Sigmoid colon (tissue), 7 donors: ENCODE data around the gene PTPN14. TPM values are rescaled to one million over a fixed set of nuclear protein-coding genes. Genes with fewer than 3 reads are reported as not detected.

Experiments used
- DNase-seq: peaks from one replicate; pipeline ENCODE4 v3.0.0-alpha.2; 2019
- H3K27ac ChIP-seq, 4 donors: fragments of 200-600 bp; sonication (generic); one replicate each; pipeline ENCODE4 v1.5.1; 2016 to 2019; ENCODE audit warnings: mild to moderate bottlenecking in 1 of 4
- H3K27me3 ChIP-seq, 3 donors: fragments of 200-600 bp; sonication (generic); one replicate each; pipeline ENCODE4 v1.5.1; 2019; ENCODE audit warnings: mild to moderate bottlenecking in 1 of 3
- H3K36me3 ChIP-seq, 4 donors: fragments of 200-600 bp; sonication (generic); one replicate each; pipeline ENCODE4 v1.5.1; 2016 to 2019
- H3K4me1 ChIP-seq, 4 donors: fragments of 200-600 bp; sonication (generic); one replicate each; pipeline ENCODE4 v1.5.1; 2017 to 2019
- H3K4me3 ChIP-seq, 4 donors: fragments of 200-600 bp; sonication (generic); one replicate each; pipeline ENCODE4 v1.5.1; 2017 to 2019; ENCODE audit warnings: mild to moderate bottlenecking in 2 of 4, moderate library complexity in 1 of 4
- H3K9me3 ChIP-seq, 4 donors: fragments of 200-600 bp in 3 of 4; sonication (generic) in 3 of 4; one replicate each; pipeline versions ENCODE4 v1.5.1 to v1.6.1; 2013 to 2019
- CTCF ChIP-seq, 4 experiments: fragments of 450-650 bp in 3 of 4; fragments of 200-600 bp in 1 of 4; IDR thresholded peaks; one replicate each; pipeline ENCODE4 v1.5.1; 2016 to 2019; ENCODE audit warnings: antibody characterized with exemption in 4 of 4, mild to moderate bottlenecking in 3 of 4, moderate library complexity in 2 of 4
- EP300 ChIP-seq, 4 donors: sonication (generic); formaldehyde crosslinking; IDR thresholded peaks; one replicate each; pipeline ENCODE4 v1.6.1; 2017; ENCODE audit warnings: antibody characterized with exemption in 4 of 4
- POLR2A ChIP-seq, 2 donors: fragments of 450-650 bp; IDR thresholded peaks; one replicate each; pipeline ENCODE4 v1.6.1; 2016; ENCODE audit warnings: antibody characterized with exemption in 2 of 2, mild to moderate bottlenecking in 2 of 2, moderate library complexity in 2 of 2
- POLR2AphosphoS5 ChIP-seq, 4 donors: sonication (generic); formaldehyde crosslinking; IDR thresholded peaks; one replicate each; pipeline ENCODE4 v1.6.1; 2017; ENCODE audit warnings: antibody characterized with exemption in 4 of 4
- WGBS, 2 donors: extraction: QIAGEN DNeasy Blood & Tissue Kit; methylation state at CpG; one replicate each; pipeline ENCODE4 v1.1.7; 2013; 5-methylcytosine and 5-hydroxymethylcytosine counted together
- intact Hi-C: fragments of 100-400 bp; cut with DNase I; formaldehyde crosslinking; loops from one replicate; pipeline ENCODE4 v1.15.1; 2023
- polyA plus RNA-seq, 3 donors: library from polyadenylated mRNA; stranded (reverse); fragments of 200-250 nt; gene quantifications; one replicate each; pipeline ENCODE4 v1.2.3, GENCODE V29; 2013
- total RNA-seq, 4 donors: library from RNA; depleted of rRNA; stranded (reverse); fragments of >200 nt; gene quantifications; one replicate each; pipeline ENCODE4 v1.1.0, GENCODE V29; 2016
- donor health status: healthy with polysubstance abuse.
- donor health status: Bipolar disorder and iron deficiency.
- donor health status: healthy.

The PTPN14 gene
- total and polyA plus RNA-seq, 7 donors, result 0.46 to 35.5 (median 20.1) TPM

GRCh38 chr1:214377485-214377884 lies 173.9 kb downstream of the PTPN14 start:
- H3K27ac ChIP-seq, result peak overlapping the region in 2 of 4 donors; percentile 18 to 69
- H3K27me3 ChIP-seq, result no peaks in the 10 kb centered on the region
- no peak for TF ChIP-seq POLR2AphosphoS5 (IDR thresholded peaks at IDR 0.05)
- no peak overlapping the region for H3K4me3 ChIP-seq
- no peak for DNase-seq
- peaks cover 0 to 32% (median 1%) of the 10 kb centered on the region in 4 donors for H3K36me3 ChIP-seq
- intact Hi-C loops, result no loop called here
- H3K4me1 ChIP-seq, result peaks cover 0 to 37% (median 12%) of the 10 kb centered on the region in 4 donors
- 88 to 95% methylated on average over 2 of the region's 2 CpGs for WGBS, 2 donors
- H3K9me3 ChIP-seq, result no peaks in the 10 kb centered on the region

GRCh38 chr1:214372092-214372491 lies 179.3 kb downstream of the PTPN14 start:
- TF ChIP-seq CTCF (IDR thresholded peaks at IDR 0.05), result no peak
- no peak for TF ChIP-seq POLR2AphosphoS5 (IDR thresholded peaks at IDR 0.05)
- no peak for TF ChIP-seq EP300 (IDR thresholded peaks at IDR 0.05)
- no peak for TF ChIP-seq POLR2A (IDR thresholded peaks at IDR 0.05)
- Histone ChIP-seq H3K4me3 (no peak overlapping the region), H3K9me3 (no peaks in the 10 kb centered on the region), H3K4me1 (peaks cover 0 to 13% (median 6%) of the 10 kb centered on the region in 4 donors), H3K27ac (no peak overlapping the region), H3K27me3 (no peaks in the 10 kb centered on the region), H3K36me3 (peaks cover 0 to 59% (median 12%) of the 10 kb centered on the region in 4 donors)
- intact Hi-C loops, result no loop called here
- WGBS, 2 donors, result 73 to 75% methylated on average over 5 of the region's 5 CpGs
- no peak for DNase-seq

- intact Hi-C loops, result no loop called here
- no peaks in the 10 kb centered on the region for H3K9me3 ChIP-seq
- DNase-seq, result no peak
- TF ChIP-seq POLR2AphosphoS5 (IDR thresholded peaks at IDR 0.05) (no peak), POLR2A (IDR thresholded peaks at IDR 0.05) (no peak), CTCF (IDR thresholded peaks at IDR 0.05) (no peak), EP300 (IDR thresholded peaks at IDR 0.05) (no peak)
- H3K4me3 ChIP-seq, result no peak overlapping the region
- H3K27me3 ChIP-seq, result no peaks in the 10 kb centered on the region
- peaks cover 0 to 51% (median 12%) of the 10 kb centered on the region in 4 donors for H3K36me3 ChIP-seq
- peaks cover 0 to 13% (median 6%) of the 10 kb centered on the region in 4 donors for H3K4me1 ChIP-seq
- no peak overlapping the region for H3K27ac ChIP-seq
- WGBS, 2 donors, result 87 to 88% methylated on average over 3 of the region's 3 CpGs
Measured at GRCh38 chr1:214370615-214371014, 180.8 kb downstream of the PTPN14 start.

- DNase-seq, result no peak
- intact Hi-C loops, result no loop called here
- no peak overlapping the region for H3K27ac ChIP-seq
- H3K27me3 ChIP-seq, result no peaks in the 10 kb centered on the region
- no peak overlapping the region for H3K4me3 ChIP-seq
- H3K36me3 ChIP-seq, result peaks cover 0 to 56% (median 12%) of the 10 kb centered on the region in 4 donors
- no peak for TF ChIP-seq POLR2A (IDR thresholded peaks at IDR 0.05)
- no peak for TF ChIP-seq EP300 (IDR thresholded peaks at IDR 0.05)
- TF ChIP-seq CTCF (IDR thresholded peaks at IDR 0.05), result no peak
- no peak for TF ChIP-seq POLR2AphosphoS5 (IDR thresholded peaks at IDR 0.05)
- H3K9me3 ChIP-seq, result no peaks in the 10 kb centered on the region
- 87 to 92% methylated on average over 8 of the region's 8 CpGs for WGBS, 2 donors
- peaks cover 0 to 8% (median 4%) of the 10 kb centered on the region in 4 donors for H3K4me1 ChIP-seq
Measured at GRCh38 chr1:214369364-214369763, 182.0 kb downstream of the PTPN14 start.

- Histone ChIP-seq H3K27ac (no peak overlapping the region), H3K36me3 (peaks cover 0 to 69% (median 14%) of the 10 kb centered on the region in 4 donors), H3K4me3 (no peak overlapping the region), H3K9me3 (no peaks in the 10 kb centered on the region), H3K27me3 (no peaks in the 10 kb centered on the region), H3K4me1 (no peaks in the 10 kb centered on the region)
- no peak for TF ChIP-seq EP300 (IDR thresholded peaks at IDR 0.05)
- no peak for TF ChIP-seq CTCF (IDR thresholded peaks at IDR 0.05)
- no peak for TF ChIP-seq POLR2AphosphoS5 (IDR thresholded peaks at IDR 0.05)
- no peak for TF ChIP-seq POLR2A (IDR thresholded peaks at IDR 0.05)
- intact Hi-C loops, result no loop called here
- no peak for DNase-seq
- 95% methylated on average over 5 of the region's 5 CpGs for WGBS, 2 donors
Measured at GRCh38 chr1:214367841-214368240, 183.6 kb downstream of the PTPN14 start.
